Measurements from ENCODE around the gene CFAP97D2.
"Not testable (repeated sequence)": the region's sequence is repeated elsewhere in the genome, so short reads cannot be mapped to it uniquely, and the experiment has no call there.

CFAP97D2 gene

GRCh38 chr13:114148886-114149285 lies 30.2 kb upstream of the CFAP97D2 start:
- H3K18ac ChIP-seq (ENCODE audit: low read depth in 1 of 2, low read length in 2 of 2); H3K9me3 ChIP-seq (ENCODE audit: control insufficient read depth, low read length); H3K4ac ChIP-seq (ENCODE audit: low read depth in 1 of 2, low read length in 2 of 2); H2AFZ ChIP-seq (ENCODE audit: low read depth, low read length); H3K4me1 ChIP-seq (ENCODE audit: control insufficient read depth, insufficient read depth, low read depth, low read length); H3K4me2 ChIP-seq (ENCODE audit: low read length, poor library complexity, severe bottlenecking); H3K36me3 ChIP-seq (ENCODE audit: control insufficient read depth in 1 of 2, insufficient read depth in 2 of 2, low read depth in 1 of 2, low read length in 2 of 2); H3K79me1 ChIP-seq (replicated peaks; ENCODE audit: low read length, poor library complexity, severe bottlenecking); H3K9ac ChIP-seq (ENCODE audit: low read length); H3K27ac ChIP-seq (ENCODE audit: low read length, poor library complexity, severe bottlenecking); H4K91ac ChIP-seq (ENCODE audit: low read length); H4K8ac ChIP-seq (ENCODE audit: low read length); H2BK15ac ChIP-seq (ENCODE audit: low read depth, poor library complexity, severe bottlenecking); H2BK120ac ChIP-seq (ENCODE audit: low read depth, low read length); H2BK5ac ChIP-seq (ENCODE audit: low read depth, low read length, poor library complexity, severe bottlenecking); H3K23ac ChIP-seq (ENCODE audit: low read length in 2 of 2); DNase-seq; H2BK12ac ChIP-seq (ENCODE audit: low read length in 2 of 2); H3K4me3 ChIP-seq (ENCODE audit: insufficient read depth in 1 of 2, low read depth in 1 of 2, low read length in 2 of 2); H2AK5ac ChIP-seq (ENCODE audit: low read length, severe bottlenecking); H3K14ac ChIP-seq (ENCODE audit: low read length in 2 of 2): not testable (repeated sequence)
- H3K27me3 ChIP-seq (ENCODE audit: control insufficient read depth in 1 of 2, insufficient read depth in 1 of 2, low read length in 2 of 2): peaks cover 31 to 36% of the 10 kb centered on the region in 2 experiments
- 90% methylated on average over 11 of the region's 19 CpGs for WGBS

- Histone ChIP-seq H2BK5ac (ENCODE audit: low read depth, low read length, poor library complexity, severe bottlenecking) (no peak overlapping the region), H2AK5ac (ENCODE audit: low read length, severe bottlenecking) (no peak overlapping the region), H2BK15ac (ENCODE audit: low read depth, poor library complexity, severe bottlenecking) (no peak overlapping the region), H2BK12ac (ENCODE audit: low read length in 2 of 2) (no peak overlapping the region), H3K14ac (ENCODE audit: low read length in 2 of 2) (no peak overlapping the region), H4K8ac (ENCODE audit: low read length) (no peak overlapping the region), H3K36me3 (ENCODE audit: control insufficient read depth in 1 of 2, insufficient read depth in 2 of 2, low read depth in 1 of 2, low read length in 2 of 2) (no peaks in the 10 kb centered on the region), H3K27me3 (ENCODE audit: control insufficient read depth in 1 of 2, insufficient read depth in 1 of 2, low read length in 2 of 2) (peaks cover 31 to 33% of the 10 kb centered on the region in 2 experiments), H3K9me3 (ENCODE audit: control insufficient read depth, low read length) (no peaks in the 10 kb centered on the region), H3K4me3 (ENCODE audit: insufficient read depth in 1 of 2, low read depth in 1 of 2, low read length in 2 of 2) (no peak overlapping the region), H4K91ac (ENCODE audit: low read length) (no peak overlapping the region), H3K18ac (ENCODE audit: low read depth in 1 of 2, low read length in 2 of 2) (no peak overlapping the region), H3K27ac (ENCODE audit: low read length, poor library complexity, severe bottlenecking) (no peak overlapping the region), H3K23ac (ENCODE audit: low read length in 2 of 2) (no peak overlapping the region), H3K79me1 (replicated peaks; ENCODE audit: low read length, poor library complexity, severe bottlenecking) (no peaks in the 10 kb centered on the region), H3K4ac (ENCODE audit: low read depth in 1 of 2, low read length in 2 of 2) (no peak overlapping the region), H2BK120ac (ENCODE audit: low read depth, low read length) (no peak overlapping the region), H3K9ac (ENCODE audit: low read length) (no peak overlapping the region), H3K4me1 (ENCODE audit: control insufficient read depth, insufficient read depth, low read depth, low read length) (no peaks in the 10 kb centered on the region), H2AFZ (ENCODE audit: low read depth, low read length) (no peak overlapping the region), H3K4me2 (ENCODE audit: low read length, poor library complexity, severe bottlenecking) (no peak overlapping the region)
- WGBS: 86% methylated on average over 10 of the region's 12 CpGs
- DNase-seq: no peak
Observed at GRCh38 chr13:114149774-114150740, 29.0 kb upstream of the CFAP97D2 start.

GRCh38 chr13:114151031-114151430 lies 28.0 kb upstream of the CFAP97D2 start:
- no peak overlapping the region for H2BK5ac ChIP-seq (ENCODE audit: low read depth, low read length, poor library complexity, severe bottlenecking)
- H3K23ac ChIP-seq (ENCODE audit: low read length in 2 of 2): no peak overlapping the region
- no peak overlapping the region for H2AFZ ChIP-seq (ENCODE audit: low read depth, low read length)
- no peak overlapping the region for H2BK12ac ChIP-seq (ENCODE audit: low read length in 2 of 2)
- no peaks in the 10 kb centered on the region for H3K4me1 ChIP-seq (ENCODE audit: control insufficient read depth, insufficient read depth, low read depth, low read length)
- H3K27me3 ChIP-seq (ENCODE audit: control insufficient read depth in 1 of 2, insufficient read depth in 1 of 2, low read length in 2 of 2): peaks cover 25 to 31% of the 10 kb centered on the region in 2 experiments
- no peak overlapping the region for H3K4me2 ChIP-seq (ENCODE audit: low read length, poor library complexity, severe bottlenecking)
- DNase-seq: no peak
- no peak overlapping the region for H3K18ac ChIP-seq (ENCODE audit: low read depth in 1 of 2, low read length in 2 of 2)
- no peaks in the 10 kb centered on the region for H3K79me1 ChIP-seq (replicated peaks; ENCODE audit: low read length, poor library complexity, severe bottlenecking)
- no peak overlapping the region for H3K14ac ChIP-seq (ENCODE audit: low read length in 2 of 2)
- no peaks in the 10 kb centered on the region for H3K36me3 ChIP-seq (ENCODE audit: control insufficient read depth in 1 of 2, insufficient read depth in 2 of 2, low read depth in 1 of 2, low read length in 2 of 2)
- no peak overlapping the region for H2AK5ac ChIP-seq (ENCODE audit: low read length, severe bottlenecking)
- H3K9ac ChIP-seq (ENCODE audit: low read length): no peak overlapping the region
- H2BK120ac ChIP-seq (ENCODE audit: low read depth, low read length): peak overlapping the region; percentile 8
- no peak overlapping the region for H2BK15ac ChIP-seq (ENCODE audit: low read depth, poor library complexity, severe bottlenecking)
- 83% methylated on average over 10 of the region's 10 CpGs for WGBS
- no peak overlapping the region for H4K91ac ChIP-seq (ENCODE audit: low read length)
- peak overlapping the region; percentile 19 for H4K8ac ChIP-seq (ENCODE audit: low read length)
- H3K9me3 ChIP-seq (ENCODE audit: control insufficient read depth, low read length): no peaks in the 10 kb centered on the region
- no peak overlapping the region for H3K4ac ChIP-seq (ENCODE audit: low read depth in 1 of 2, low read length in 2 of 2)
- no peak overlapping the region for H3K4me3 ChIP-seq (ENCODE audit: insufficient read depth in 1 of 2, low read depth in 1 of 2, low read length in 2 of 2)
- H3K27ac ChIP-seq (ENCODE audit: low read length, poor library complexity, severe bottlenecking): no peak overlapping the region

- Histone ChIP-seq H3K9ac (ENCODE audit: low read length) (no peak overlapping the region), H3K79me1 (replicated peaks; ENCODE audit: low read length, poor library complexity, severe bottlenecking) (no peaks in the 10 kb centered on the region), H2BK5ac (ENCODE audit: low read depth, low read length, poor library complexity, severe bottlenecking) (no peak overlapping the region), H2BK12ac (ENCODE audit: low read length in 2 of 2) (no peak overlapping the region), H3K27ac (ENCODE audit: low read length, poor library complexity, severe bottlenecking) (no peak overlapping the region), H3K23ac (ENCODE audit: low read length in 2 of 2) (no peak overlapping the region), H3K4me3 (ENCODE audit: insufficient read depth in 1 of 2, low read depth in 1 of 2, low read length in 2 of 2) (no peak overlapping the region), H2AK5ac (ENCODE audit: low read length, severe bottlenecking) (no peak overlapping the region), H2BK120ac (ENCODE audit: low read depth, low read length) (no peak overlapping the region), H3K4me1 (ENCODE audit: control insufficient read depth, insufficient read depth, low read depth, low read length) (no peaks in the 10 kb centered on the region), H4K91ac (ENCODE audit: low read length) (no peak overlapping the region), H4K8ac (ENCODE audit: low read length) (no peak overlapping the region), H3K4me2 (ENCODE audit: low read length, poor library complexity, severe bottlenecking) (no peak overlapping the region), H3K27me3 (ENCODE audit: control insufficient read depth in 1 of 2, insufficient read depth in 1 of 2, low read length in 2 of 2) (peaks cover 21 to 31% of the 10 kb centered on the region in 2 experiments), H3K4ac (ENCODE audit: low read depth in 1 of 2, low read length in 2 of 2) (no peak overlapping the region), H2BK15ac (ENCODE audit: low read depth, poor library complexity, severe bottlenecking) (no peak overlapping the region), H3K14ac (ENCODE audit: low read length in 2 of 2) (no peak overlapping the region), H3K36me3 (ENCODE audit: control insufficient read depth in 1 of 2, insufficient read depth in 2 of 2, low read depth in 1 of 2, low read length in 2 of 2) (no peaks in the 10 kb centered on the region), H3K18ac (ENCODE audit: low read depth in 1 of 2, low read length in 2 of 2) (no peak overlapping the region), H3K9me3 (ENCODE audit: control insufficient read depth, low read length) (no peaks in the 10 kb centered on the region), H2AFZ (ENCODE audit: low read depth, low read length) (no peak overlapping the region)
- no peak for DNase-seq
- WGBS: 94% methylated on average over 24 of the region's 28 CpGs
Observed at GRCh38 chr13:114151565-114152284, 27.3 kb upstream of the CFAP97D2 start.
